Measurements from ENCODE around the gene CCDC33.

DNA sequence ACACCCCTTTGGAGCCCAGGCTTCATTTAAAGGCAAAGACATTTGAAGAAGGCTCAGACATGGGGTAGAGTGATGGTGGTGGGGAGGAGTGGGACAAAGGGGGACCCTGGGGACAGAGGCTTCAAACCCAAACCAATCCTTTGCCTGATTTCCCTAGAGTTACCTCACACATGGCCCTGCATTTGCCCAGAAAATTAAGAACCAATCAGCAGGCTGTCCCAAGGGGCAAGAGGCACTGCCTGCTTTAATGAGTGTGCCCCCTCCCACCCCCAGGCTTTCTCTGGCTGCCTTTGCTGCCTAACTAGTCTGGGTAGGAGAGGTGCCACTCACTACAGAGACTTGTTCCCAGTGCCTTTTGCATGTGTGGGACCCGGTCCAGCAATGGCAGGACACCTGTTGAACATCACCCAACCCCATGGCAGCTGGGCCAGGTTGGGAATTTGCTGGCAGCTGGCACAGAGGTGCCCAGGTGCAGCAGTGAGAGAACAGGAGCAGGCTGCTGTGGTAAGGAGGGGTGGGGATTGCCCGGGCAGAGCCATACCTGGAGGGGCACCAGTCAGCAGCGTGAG, 38.4 kb downstream of the CCDC33 start:
- TF ChIP-seq POLR2A (IDR thresholded peaks at IDR 0.05): no peak
- TF ChIP-seq, protein P1, sequence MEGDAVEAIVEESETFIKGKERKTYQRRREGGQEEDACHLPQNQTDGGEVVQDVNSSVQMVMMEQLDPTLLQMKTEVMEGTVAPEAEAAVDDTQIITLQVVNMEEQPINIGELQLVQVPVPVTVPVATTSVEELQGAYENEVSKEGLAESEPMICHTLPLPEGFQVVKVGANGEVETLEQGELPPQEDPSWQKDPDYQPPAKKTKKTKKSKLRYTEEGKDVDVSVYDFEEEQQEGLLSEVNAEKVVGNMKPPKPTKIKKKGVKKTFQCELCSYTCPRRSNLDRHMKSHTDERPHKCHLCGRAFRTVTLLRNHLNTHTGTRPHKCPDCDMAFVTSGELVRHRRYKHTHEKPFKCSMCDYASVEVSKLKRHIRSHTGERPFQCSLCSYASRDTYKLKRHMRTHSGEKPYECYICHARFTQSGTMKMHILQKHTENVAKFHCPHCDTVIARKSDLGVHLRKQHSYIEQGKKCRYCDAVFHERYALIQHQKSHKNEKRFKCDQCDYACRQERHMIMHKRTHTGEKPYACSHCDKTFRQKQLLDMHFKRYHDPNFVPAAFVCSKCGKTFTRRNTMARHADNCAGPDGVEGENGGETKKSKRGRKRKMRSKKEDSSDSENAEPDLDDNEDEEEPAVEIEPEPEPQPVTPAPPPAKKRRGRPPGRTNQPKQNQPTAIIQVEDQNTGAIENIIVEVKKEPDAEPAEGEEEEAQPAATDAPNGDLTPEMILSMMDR (IDR thresholded peaks at IDR 0.05): no peak

All from uterus (tissue), 2 donors.